Stimulated activated CD8-positive, alpha-beta memory T cell treated with anti-CD3 and anti-CD28 coated beads, Interleukin-7, amount 100 ng/mL, for 24 hours (primary cell): ENCODE measurements around the gene PAK4.
"Not testable (repeated sequence)": the region's sequence is repeated elsewhere in the genome, so short reads cannot be mapped to it uniquely, and the experiment has no call there.

ENCODE experiments used
- DNase-seq: peaks from one replicate; pipeline ENCODE4 v3.0.0-alpha.2; 2020; ENCODE audit warnings: low read depth

Gene PAK4

DNA sequence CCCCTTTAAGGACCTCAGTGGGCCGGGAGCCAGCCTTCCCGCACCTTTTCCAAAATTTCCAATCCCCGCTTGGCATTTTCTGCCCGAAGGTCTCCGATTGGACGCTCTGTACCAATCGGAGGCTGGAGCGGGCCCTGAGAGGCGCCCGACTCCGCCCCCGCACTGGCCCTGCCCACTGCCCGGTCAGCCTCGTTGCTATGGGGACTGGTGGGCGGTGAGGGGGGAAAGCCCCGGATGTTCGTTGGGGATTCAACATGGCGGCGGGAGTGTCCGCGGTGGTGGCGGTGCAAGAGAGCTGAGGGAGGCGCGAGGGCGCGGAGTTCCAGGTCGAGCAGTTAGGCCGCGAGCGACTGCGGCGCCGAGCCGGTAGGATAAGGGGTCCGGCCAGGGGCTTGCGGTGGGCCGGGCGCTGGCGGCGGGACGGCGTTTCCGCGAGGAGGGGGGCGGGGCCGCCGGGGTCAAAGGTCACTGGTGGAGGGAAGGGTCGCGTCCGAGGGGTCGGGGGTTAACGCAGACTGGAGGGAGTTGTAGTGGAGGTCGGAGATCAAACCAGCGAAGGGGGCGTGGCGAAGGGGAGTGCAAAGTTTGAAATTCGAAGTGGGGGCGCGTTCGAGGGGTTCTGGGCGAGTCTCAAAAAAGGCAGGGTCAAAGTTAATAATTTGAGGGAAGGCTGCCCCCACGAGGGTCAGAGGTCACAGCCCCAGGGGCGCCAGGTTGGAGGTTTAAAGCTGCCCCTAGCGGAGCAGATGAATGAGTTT, at the start of gene PAK4:
TSS of gene PAK4 (plus strand) at position 233 of the 758 bp plus-strand sequence. CDS start 43,768 bp downstream, outside the sequence.
- DNase-seq, result peak; percentile 97

DNA sequence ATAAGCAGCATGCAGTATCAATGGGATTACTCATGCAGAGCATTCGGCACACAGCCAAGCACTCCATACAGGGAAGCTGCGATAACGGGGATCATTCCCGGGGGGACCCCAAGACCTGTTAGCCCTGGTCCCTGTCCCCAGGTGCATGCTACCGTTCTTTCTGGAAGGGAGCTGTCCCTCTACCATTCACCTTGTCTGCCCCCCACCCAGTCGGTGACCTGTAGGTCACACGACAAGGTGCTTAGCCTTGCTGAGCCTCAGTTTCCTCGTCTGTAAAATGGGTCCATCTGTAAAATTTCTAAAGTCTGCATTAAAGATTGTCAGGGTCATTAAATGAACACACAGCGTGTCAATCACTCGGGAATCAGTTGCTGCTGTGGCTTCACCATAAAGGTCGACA, 48.3 kb upstream of the PAK4 start:
- DNase-seq, result no peak

DNA sequence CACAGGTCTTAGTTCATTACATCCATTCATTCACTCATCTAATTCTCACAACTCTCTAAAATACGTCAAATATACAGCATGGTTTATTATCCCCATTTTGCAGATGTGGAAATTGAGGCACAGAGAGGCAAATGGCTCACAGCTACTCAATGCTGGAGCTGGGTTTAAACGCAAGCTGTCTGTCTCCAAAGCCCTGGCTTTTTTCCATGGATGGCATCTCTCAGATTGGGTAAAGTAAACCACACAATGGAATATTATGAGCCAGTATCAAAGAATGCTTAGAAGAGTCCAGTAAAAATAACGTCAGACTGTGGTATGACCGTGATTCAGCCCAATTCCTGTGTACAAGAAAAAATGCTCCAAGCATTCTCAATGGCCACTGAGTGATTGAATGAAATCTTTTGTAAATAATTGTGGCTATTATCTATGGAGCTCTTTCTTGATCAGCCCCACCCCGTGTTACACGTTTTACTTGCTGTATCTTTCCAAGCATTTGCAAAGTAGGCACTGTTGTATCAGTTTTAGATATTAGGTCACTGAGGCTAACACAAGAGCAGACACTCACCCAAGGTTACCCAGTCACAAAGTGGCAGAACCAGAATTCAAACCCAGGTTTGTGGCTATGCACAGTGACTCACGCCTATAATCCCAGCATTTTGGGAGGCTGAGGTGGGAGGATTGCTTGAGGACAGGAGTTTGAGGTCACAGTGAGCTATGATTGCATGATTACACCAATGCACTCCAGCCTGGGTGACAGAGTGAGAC, 47.0 kb upstream of the PAK4 start:
- DNase-seq, result no peak

DNA sequence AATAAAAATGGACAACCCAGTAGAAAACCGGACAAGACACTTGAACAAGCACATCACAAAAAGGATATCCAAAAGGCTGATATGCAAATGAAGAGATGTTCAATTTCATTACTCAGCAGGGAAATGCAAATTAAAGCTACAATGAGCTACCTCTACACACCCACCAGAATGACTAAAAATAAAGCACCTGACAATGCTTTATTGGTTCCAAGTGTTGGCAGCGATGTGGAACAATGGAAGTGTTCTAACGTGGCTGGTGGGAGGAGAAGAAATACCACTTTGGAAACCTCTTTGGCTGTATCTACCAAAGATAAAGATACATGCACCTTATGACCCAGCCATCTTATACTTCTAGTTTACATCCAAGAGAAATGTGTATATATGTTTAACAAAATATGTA, 45.2 kb upstream of the PAK4 start:
- no peak for DNase-seq

DNA sequence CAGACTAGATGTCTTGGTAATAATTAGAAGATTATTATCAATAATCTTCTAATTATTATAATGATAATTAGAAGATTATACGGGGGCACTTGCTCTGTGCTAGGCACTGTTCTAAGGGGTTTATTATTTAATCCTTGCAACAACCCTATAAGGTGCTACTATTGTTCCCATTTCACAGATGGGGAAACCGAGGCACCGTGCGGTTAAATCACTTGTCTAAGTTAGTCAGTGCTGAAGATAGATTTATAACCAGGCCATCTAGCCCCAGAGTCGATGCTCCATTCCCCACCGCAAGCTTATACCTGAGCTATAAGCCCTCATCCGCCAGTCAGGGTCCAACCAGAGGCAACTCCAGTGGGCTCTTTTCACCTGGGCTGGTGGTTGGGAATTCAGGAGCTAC, 43.4 kb upstream of the PAK4 start:
- no peak for DNase-seq

DNA sequence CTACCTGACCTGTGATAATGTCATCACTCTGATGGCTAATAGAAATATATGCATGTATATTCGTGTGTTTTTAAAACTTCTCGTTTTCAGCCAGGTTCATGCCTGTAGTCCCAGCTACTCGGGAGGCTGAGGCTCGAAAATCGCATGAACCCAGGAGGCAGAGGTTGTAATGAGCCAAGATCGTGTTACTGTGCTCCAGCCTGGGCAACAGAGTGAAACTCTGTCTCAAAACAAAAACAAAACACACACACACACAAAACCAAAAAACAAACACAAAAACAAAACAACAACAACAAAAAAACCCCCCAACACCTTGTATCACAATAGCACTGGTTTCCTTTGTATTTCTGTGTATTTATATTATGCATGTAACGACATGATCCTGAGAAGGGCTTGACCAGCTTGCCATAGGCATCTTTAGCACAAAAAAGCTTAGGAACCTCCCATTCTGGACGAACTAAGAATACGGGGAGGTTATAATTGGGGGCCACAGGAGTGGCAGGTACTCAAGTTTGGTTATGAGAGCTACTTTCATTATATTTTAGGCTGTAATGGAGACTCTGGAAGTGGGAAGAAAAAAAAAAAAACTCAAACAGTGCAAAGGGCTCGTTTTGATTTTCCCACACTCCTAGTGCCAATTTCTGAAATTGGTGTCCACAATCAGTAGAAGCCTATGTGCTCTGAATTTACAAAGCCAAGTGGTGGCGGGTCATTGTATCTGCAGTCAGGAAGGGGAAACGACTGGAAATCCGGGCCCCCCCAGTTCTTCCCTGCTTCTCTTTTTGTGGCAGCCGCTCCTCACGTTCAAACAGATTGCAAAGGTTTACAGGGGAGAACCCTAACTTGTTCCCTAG, 42.6 kb upstream of the PAK4 start:
- no peak for DNase-seq

DNA sequence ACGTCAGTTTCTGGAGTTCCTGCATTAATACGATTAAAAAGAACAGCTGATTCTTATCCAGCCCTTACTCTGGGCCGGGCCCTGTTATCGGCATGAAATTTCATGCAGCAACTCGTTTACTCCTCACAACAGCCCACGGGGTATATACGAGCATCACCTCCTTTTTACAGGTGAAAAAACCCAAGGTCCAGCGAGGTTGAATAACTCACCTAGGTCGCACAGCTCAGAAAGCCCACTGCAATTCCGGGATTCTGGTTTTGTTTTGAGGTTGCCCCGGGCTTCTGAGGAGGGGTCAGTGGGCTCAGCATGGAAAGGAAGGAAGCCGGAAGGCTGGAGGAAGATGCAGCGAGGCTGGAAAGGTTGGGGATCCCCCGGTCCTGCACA, 42.0 kb upstream of the PAK4 start:
- no peak for DNase-seq

DNA sequence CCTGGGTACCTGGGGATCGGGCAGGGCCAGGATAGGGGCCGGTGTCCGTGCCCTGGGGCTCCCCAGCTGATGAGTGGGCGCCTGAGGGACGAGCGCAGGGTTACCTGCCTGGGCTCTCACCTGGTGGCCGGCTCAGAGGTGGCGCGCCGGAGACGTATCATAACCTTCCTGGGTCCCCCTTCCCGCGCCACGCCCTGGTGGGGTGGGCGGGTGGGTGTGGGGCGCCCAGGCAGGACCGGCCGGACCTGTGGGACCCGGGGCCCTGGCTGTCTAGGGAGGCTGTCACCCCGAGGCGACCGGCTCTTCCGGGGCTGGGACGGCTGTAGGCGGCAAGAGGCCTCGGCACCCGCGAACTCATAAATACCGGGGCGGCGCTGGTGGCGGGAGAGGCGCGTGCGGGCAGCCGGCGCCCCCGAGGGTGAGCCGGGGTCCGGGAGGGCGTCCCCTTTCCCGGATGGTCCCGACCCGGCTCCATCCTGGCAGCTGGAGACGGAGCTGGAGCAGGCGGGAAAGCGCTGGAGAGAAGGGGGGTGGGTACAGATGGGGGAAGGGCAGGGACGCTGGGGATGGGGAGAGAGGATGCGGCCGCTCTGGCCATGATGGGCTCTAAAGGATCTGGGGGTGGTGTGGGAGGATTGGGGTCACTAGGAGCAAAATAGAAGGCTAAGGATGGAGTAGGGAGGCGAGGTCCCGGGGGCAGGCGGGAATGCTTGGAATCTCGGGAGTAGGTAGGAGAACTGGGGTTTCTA, 41.4 kb upstream of the PAK4 start, which contains the start of gene ACP7:
TSS of gene ACP7 (plus strand) at position 386 of the 749 bp plus-strand sequence. CDS start 902 bp downstream, outside the sequence.
- no peak for DNase-seq

DNA sequence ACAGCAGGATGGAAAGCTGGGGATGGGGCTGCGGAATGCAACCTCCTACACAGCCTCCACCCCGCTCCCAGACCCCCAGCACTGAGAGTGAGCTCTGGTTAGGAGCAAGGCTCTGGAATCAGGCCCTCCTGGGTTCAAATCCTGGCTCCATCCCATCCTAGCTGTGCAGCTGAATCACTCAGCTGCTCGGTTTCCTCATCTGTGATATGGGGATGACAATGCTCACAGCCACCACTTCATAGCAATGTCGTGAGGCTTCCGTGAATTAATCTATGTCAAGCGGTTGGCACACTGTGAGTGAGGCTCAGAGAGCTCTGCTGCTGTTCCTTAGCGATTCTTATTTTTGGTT, 40.9 kb upstream of the PAK4 start:
- DNase-seq, result no peak

DNA sequence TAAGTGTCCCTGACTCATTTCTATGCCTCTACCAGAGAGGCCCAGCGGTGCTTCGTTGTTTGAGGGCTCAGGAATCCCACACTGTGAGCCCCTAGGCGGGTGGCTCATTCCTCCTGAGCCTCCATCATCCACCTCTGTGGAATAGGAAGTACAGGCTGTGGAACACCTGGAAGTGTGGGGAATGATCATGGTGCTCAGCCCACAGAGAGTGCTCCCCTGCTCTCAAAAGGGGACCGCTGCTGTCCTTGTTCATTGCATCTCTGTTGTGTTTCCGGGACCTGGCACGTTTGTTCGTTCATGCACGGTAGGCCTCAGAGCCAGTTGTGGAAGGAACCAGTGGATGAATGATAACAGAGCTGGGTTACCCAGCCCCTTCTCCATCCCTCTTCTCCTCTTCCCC, 40.2 kb upstream of the PAK4 start:
- no peak for DNase-seq

DNA sequence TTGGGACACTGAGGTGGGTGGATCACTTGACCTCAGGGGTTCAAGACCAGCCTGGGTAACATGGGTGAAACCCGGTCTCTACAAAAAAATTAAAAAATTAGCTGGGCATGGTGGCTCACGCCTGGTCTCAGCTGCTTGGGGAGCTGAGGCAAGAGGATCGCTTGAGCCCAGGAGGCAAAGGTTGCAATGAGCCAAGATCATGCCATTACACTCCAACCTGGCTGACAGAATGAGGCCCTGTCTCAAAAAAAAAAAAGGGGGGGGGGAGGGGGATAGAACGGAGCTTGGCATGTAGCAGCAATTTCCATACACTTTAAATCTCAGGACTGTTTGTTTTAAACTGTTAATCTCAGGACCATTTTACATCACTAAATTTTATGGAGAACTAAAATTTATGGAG, 39.2 kb upstream of the PAK4 start:
- no peak for DNase-seq

DNA sequence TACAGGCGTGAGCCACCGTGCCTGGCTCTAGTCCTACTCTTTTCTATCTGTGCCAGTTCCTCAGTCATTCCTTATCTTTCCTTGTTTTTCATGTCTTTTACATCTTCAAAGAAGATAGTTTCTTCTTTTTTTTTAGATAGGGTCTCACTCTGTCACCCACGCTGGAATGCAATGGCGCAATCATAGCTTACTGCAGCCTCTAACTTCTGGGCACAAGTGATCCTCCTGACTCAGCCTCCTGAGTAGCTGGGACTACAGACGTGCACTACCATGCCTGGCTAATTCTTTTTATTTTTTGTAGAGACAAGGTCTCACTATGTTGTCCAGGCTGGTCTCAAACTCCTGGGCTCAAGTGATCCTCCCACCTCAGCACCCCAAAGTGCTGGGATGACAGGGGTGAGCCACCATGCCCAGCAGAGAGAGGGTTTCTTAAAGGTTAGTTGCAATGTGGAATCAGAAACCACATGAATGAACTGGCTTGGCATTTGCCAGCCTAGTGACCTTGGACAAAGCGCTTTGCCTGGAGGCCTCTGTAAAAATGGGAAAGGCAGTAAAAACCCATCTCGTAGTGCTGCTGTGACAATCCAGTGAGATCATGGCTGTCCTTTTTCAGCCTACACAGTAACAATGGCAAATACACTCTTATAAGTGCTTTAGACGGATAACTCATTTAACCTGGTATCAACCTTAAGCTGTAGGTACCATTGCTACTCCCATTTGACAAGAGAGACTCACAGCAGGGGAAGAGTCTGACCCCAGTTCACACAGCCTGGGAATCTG, 37.5 kb upstream of the PAK4 start:
- no peak for DNase-seq

DNA sequence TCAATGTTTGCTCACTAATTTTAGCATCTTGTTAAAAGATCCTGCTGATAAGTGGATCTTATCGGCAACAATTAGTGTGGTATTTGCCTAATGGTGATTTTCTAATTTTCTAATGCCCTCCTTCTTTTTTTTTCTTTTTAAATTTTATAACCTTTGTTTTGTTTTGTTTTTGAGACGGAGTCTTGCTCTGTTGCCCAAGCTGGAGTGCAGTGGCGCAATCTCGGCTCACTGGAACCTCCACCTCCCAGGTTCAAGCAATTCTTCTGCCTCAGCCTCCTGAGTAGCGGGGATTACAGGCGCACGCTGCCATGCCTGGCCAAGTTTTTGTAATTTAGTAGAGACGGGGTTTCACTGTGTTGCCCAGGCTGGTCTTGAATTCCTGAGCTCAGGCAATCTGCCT, 35.6 kb upstream of the PAK4 start:
- not testable (repeated sequence) for DNase-seq

DNA sequence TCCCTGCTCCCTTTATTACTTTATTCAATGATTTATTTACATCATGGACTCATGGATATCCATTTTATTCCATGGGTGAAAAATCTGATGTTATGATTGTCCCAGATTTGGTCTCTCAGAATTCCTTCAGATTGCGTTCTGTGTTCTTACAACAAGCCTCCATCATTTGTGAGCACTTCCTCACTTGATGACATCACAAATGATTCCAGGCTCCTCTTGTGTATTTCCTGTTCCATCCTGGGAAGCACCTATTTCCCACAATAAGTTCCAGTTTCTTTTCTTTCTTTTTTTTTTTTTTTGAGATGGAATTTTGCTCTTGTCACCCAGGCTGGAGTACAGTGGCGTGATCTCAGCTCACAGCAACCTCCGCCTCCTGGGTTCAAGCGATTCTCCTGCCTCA, 34.7 kb upstream of the PAK4 start:
- no peak for DNase-seq

DNA sequence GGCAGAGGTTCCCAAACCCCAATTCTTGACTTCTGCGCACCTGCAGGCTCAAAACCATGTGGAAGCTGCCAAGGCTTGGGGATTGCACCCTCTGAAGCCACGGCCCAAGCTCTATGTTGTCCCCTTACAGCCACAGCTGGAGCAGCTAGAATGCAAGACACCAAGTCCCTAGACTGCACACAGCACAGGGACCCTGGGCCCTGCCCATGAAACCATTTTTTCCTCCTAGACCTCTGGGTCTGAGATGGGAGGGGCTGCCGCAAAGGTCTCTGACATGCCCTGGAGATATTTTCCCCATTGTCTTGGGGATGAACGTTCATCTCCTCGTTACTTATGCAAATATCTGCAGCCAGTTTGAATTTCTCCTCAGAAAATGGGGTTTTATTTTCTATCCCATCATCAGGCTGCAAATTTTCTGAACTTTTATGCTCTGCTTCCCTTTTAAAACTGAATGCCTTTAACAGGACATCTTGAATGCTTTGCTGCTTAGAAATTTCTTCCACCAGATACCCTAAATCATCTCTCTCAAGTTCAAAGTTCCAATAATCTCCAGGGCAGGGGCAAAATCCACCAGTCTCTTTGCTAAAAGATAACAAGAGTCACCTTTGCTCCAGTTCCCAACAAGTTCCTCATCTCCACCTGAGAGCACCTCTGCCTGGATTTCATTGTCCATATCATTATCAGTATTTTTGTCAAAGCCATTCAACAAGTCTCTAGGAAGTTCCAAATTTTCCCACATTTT, 29.6 kb upstream of the PAK4 start:
- not testable (repeated sequence) for DNase-seq

DNA sequence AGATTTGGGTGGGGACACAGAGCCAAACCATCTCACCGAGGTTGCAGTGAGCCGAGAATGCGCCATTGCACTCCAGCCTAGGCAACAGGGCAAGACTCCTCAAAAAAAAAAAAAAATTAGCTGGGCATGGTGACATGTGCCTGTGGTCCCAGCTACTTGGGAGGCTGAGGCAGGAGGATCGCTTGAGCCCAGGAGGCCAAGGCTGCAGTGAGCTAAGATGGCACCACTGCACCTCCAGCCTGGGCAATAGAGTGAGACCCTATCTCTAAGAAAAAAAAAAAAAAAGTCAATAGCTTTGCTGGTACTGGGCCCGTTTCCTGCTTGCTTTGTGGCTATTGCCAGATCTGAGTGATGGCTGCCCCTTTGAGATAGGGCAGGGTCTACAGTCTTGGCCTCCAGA, 28.3 kb upstream of the PAK4 start:
- DNase-seq, result no peak

DNA sequence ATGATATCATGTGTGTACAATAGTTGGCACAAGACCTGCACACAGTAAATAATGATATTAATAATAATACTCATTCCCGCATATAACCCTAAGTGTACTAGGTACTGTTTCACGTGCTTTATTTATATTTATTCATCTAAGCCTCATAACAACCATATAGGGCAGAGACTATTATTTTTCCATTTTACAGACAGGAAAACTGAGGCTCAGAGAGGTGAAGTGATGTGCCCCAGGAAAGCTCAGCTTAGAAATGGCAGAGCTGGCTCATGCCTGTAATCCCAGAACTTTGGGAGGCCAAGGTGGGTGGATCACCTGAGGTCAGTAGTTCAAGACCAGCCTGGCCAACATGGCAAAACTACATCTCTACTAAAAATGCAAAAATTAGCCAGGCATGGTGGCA, 27.9 kb upstream of the PAK4 start:
- DNase-seq, result no peak

DNA sequence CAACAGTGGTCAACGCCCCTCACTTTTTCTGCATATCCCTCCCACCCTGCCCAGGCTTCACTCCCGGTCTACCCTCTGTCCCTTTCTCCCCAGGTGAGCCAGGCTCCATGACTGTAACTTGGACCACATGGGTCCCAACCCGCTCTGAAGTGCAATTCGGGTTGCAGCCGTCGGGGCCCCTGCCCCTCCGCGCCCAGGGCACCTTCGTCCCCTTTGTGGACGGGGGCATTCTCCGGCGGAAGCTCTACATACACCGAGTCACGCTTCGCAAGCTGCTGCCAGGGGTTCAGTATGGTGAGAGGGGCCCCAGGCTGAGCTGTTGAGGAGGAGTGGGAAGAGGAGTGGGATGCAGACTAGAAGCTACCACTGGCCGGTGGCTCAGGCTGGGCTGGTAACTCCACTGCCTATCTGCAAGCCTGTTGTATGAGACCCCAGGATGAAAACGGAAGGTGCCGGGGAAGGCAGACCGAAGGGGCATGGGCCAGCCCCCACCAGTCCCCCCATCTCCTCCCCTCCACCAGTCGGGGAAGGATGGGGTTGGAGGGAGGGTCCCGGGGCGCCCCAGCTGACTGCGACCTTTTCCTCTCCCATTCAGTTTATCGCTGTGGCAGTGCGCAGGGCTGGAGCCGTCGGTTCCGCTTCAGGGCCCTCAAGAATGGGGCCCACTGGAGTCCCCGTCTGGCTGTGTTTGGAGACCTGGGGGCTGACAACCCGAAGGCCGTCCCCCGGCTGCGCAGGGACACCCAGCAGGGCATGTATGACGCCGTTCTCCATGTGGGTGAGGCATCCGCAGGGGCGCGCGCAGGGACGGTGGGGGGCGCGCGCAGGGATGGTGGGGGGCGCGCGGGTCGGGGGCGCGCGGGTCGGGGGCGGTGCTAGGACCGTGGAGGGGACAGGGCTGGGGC, 27.0 kb upstream of the PAK4 start:
- DNase-seq, result no peak

DNA sequence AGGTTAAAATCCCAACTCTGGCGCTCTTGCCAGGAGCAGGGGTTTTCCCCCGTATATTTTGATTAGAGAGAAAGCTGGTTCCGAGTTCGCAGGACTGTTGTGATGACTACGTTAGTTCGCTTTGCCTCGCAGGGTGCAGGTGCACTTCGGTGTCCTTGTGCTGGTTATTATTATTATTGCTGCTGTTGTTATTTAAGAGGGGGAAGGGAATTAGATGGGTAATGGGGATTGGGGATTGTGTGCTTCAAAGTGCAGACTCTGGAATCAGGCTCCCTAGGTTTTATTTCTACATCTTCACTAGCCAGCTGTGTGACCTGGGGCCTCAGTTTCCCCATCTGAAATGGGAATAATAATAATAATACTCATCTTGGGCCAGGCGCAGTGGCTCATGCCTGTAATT, 26.2 kb upstream of the PAK4 start:
- no peak for DNase-seq
